Cardiac muscle cell (in vitro differentiated cells and primary cell): ENCODE results near the gene CACNA1S. TPM values are rescaled to one million over a fixed set of nuclear protein-coding genes. Genes with fewer than 3 reads are reported as not detected.

Experiments used
- DNase-seq, 2 donors: peaks; one replicate each; pipeline versions ENCODE4 v3.0.0 to v3.0.0-alpha.2; 2010 to 2017; ENCODE audit warnings: low read depth in 1 of 2, low spot score in 1 of 2
- H3K27ac ChIP-seq: fragments of 200-600 bp; sonication (generic); 2 replicates; pipeline ENCODE4 v1.5.1; 2016
- H3K27me3 ChIP-seq: fragments of 200-600 bp; sonication (generic); 2 replicates; pipeline ENCODE4 v1.6.0; 2016; ENCODE audit warnings: control low read depth
- H3K36me3 ChIP-seq: fragments of 200-600 bp; sonication (generic); 2 replicates; pipeline ENCODE4 v1.5.1; 2016; ENCODE audit warnings: control low read depth
- H3K4me1 ChIP-seq: fragments of 200-600 bp; sonication (generic); 2 replicates; pipeline ENCODE4 v1.8.1; 2017; ENCODE audit warnings: low read depth, mild to moderate bottlenecking, mixed run types
- H3K4me3 ChIP-seq: fragments of 200-600 bp; sonication (generic); 2 replicates; pipeline ENCODE4 v1.5.1; 2016; ENCODE audit warnings: mild to moderate bottlenecking
- H3K9me3 ChIP-seq: fragments of 200-600 bp; sonication (generic); 2 replicates; pipeline ENCODE4 v1.5.1; 2017; ENCODE audit warnings: low read depth, mild to moderate bottlenecking, control low read depth
- CTCF ChIP-seq: IDR thresholded peaks from 2 replicates; pipeline ENCODE4 v1.5.1; 2012; ENCODE audit warnings: low read depth, mild to moderate bottlenecking, low read length
- polyA plus RNA-seq: library from polyadenylated mRNA; unstranded; fragments of >200 nt; fragmentation: Nextera tagmentation; extraction: Ambion mirVana; gene quantifications from 2 replicates; pipeline ENCODE4 v1.2.1, GENCODE V29; 2016
- total RNA-seq: library from RNA; depleted of rRNA; stranded (reverse); fragments of >200 nt; gene quantifications from 2 replicates; pipeline ENCODE4 v1.2.3, GENCODE V29; 2016

CACNA1S gene
- total and polyA plus RNA-seq, 2 experiments from 2014 or later = 0.30 TPM; not detected in 1

GRCh38 chr1:201038186-201038876, 73.9 kb downstream of the CACNA1S start:
- Histone ChIP-seq H3K36me3 (no peaks in the 10 kb centered on the region), H3K9me3 (no peaks in the 10 kb centered on the region), H3K4me3 (no peak overlapping the region), H3K27me3 (no peaks in the 10 kb centered on the region), H3K4me1 (no peaks in the 10 kb centered on the region), H3K27ac (no peak overlapping the region)
- TF ChIP-seq CTCF = no peak
- DNase-seq = no peak

- no peak overlapping the region for H3K27ac ChIP-seq
- no peaks in the 10 kb centered on the region for H3K27me3 ChIP-seq
- no peaks in the 10 kb centered on the region for H3K36me3 ChIP-seq
- no peak for DNase-seq
- no peaks in the 10 kb centered on the region for H3K9me3 ChIP-seq
- TF ChIP-seq CTCF = no peak
- no peak overlapping the region for H3K4me3 ChIP-seq
- H3K4me1 ChIP-seq = no peaks in the 10 kb centered on the region
Measured at GRCh38 chr1:201036188-201036842, 75.9 kb downstream of the CACNA1S start.

- no peak overlapping the region for H3K27ac ChIP-seq
- no peak for DNase-seq
- no peaks in the 10 kb centered on the region for H3K4me1 ChIP-seq
- H3K4me3 ChIP-seq = no peak overlapping the region
- H3K9me3 ChIP-seq = no peaks in the 10 kb centered on the region
- H3K27me3 ChIP-seq = no peaks in the 10 kb centered on the region
- TF ChIP-seq CTCF = no peak
- H3K36me3 ChIP-seq = no peaks in the 10 kb centered on the region
Measured at GRCh38 chr1:201034671-201035070, 77.6 kb downstream of the CACNA1S start.

- H3K4me1 ChIP-seq = no peaks in the 10 kb centered on the region
- no peak for DNase-seq
- no peaks in the 10 kb centered on the region for H3K27me3 ChIP-seq
- TF ChIP-seq CTCF = no peak
- no peaks in the 10 kb centered on the region for H3K36me3 ChIP-seq
- no peak overlapping the region for H3K27ac ChIP-seq
- H3K9me3 ChIP-seq = no peaks in the 10 kb centered on the region
- H3K4me3 ChIP-seq = no peak overlapping the region
Measured at GRCh38 chr1:201032408-201032807, 79.8 kb downstream of the CACNA1S start.

GRCh38 chr1:201028461-201028889, 83.8 kb downstream of the CACNA1S start:
- Histone ChIP-seq H3K4me3 (no peak overlapping the region), H3K9me3 (no peaks in the 10 kb centered on the region), H3K4me1 (peaks cover 4% of the 10 kb centered on the region), H3K27me3 (no peaks in the 10 kb centered on the region), H3K27ac (no peak overlapping the region), H3K36me3 (no peaks in the 10 kb centered on the region)
- no peak for TF ChIP-seq CTCF
- DNase-seq = peak in 1 of 2 donors; percentile 62
